GM06990 (cell line): Measurements from ENCODE around the gene ABHD10.

Experiments
- DNase-seq: peaks from one replicate; pipeline ENCODE4 v3.0.0-alpha.2; 2011; ENCODE audit not compliant: insufficient read length; ENCODE audit errors: extremely low read depth
- H3K27me3 ChIP-seq: replicated peaks from 2 replicates; pipeline ENCODE4 v1.6.0; 2011; ENCODE audit warnings: low read length; ENCODE audit not compliant: control insufficient read depth, insufficient read depth
- H3K36me3 ChIP-seq: 2 replicates; pipeline ENCODE4 v1.5.1; 2011; ENCODE audit warnings: low read length; ENCODE audit not compliant: control insufficient read depth, insufficient read depth
- H3K4me3 ChIP-seq: replicated peaks from 2 replicates; pipeline ENCODE4 v1.5.1; 2011; ENCODE audit warnings: low read depth, mild to moderate bottlenecking, control low read depth, low read length
- CTCF ChIP-seq: IDR thresholded peaks from 2 replicates; pipeline ENCODE4 v1.5.1; 2011; ENCODE audit warnings: low read length, control low read depth, mild to moderate bottlenecking, inconsistent platforms; ENCODE audit not compliant: insufficient read depth, poor library complexity, severe bottlenecking

The ABHD10 gene

GRCh38 chr3:111978583-111979433 lies at the start of gene ABHD10:
ABHD10 (plus strand) TSS chr3:111979026; CDS start chr3:111979062, 36 bp downstream.
- no peaks in the 10 kb centered on the region for H3K27me3 ChIP-seq
- H3K4me3 ChIP-seq, result peak within 1 kb of the TSS; percentile 73
- DNase-seq, result peak; percentile 91
- no peaks in the 10 kb centered on the region for H3K36me3 ChIP-seq
- TF ChIP-seq CTCF, result no peak

- peaks cover 3% of the 10 kb centered on the region; the same call in 1 of the 2 replicates for H3K27me3 ChIP-seq
- no peaks in the 10 kb centered on the region for H3K36me3 ChIP-seq
- no peak for DNase-seq
- TF ChIP-seq CTCF, result no peak
- no peak overlapping the region for H3K4me3 ChIP-seq
Observed at GRCh38 chr3:111929484-111929883, 49.3 kb upstream of the ABHD10 start.

- TF ChIP-seq CTCF, result no peak
- no peak for DNase-seq
- Histone ChIP-seq H3K36me3 (no peaks in the 10 kb centered on the region), H3K27me3 (peaks cover 3% of the 10 kb centered on the region; the same call in 1 of the 2 replicates), H3K4me3 (no peak overlapping the region)
Observed at GRCh38 chr3:111932946-111933345, 45.9 kb upstream of the ABHD10 start.

- H3K4me3 ChIP-seq, result no peak overlapping the region
- TF ChIP-seq CTCF, result no peak
- no peak for DNase-seq
- no peaks in the 10 kb centered on the region for H3K36me3 ChIP-seq
- peaks cover 3% of the 10 kb centered on the region; the same call in 1 of the 2 replicates for H3K27me3 ChIP-seq
Observed at GRCh38 chr3:111936191-111936841, 42.5 kb upstream of the ABHD10 start.

- Histone ChIP-seq H3K4me3 (no peak overlapping the region), H3K27me3 (no peaks in the 10 kb centered on the region), H3K36me3 (no peaks in the 10 kb centered on the region)
- no peak for TF ChIP-seq CTCF
- no peak for DNase-seq
Observed at GRCh38 chr3:111936967-111937366, 41.9 kb upstream of the ABHD10 start.
